SKM-1 treated with dmso at 0.1 percent for 144 hours (cell line): Measurements from ENCODE around the gene KCNMA1.
A peak's percentile ranks its signal among the peaks of the same experiment; 100 is the strongest.

Source experiments
- DNase-seq: peaks from one replicate; lab custom pipeline; 2025; ENCODE audit not compliant: unreplicated experiment; lab: John Stamatoyannopoulos, UW

Gene KCNMA1

GRCh38 chr10:77172086-77172485 lies 465.5 kb downstream of the KCNMA1 start:
- DNase-seq, result no peak

- no peak for DNase-seq
Measured at GRCh38 chr10:77168861-77169260, 468.7 kb downstream of the KCNMA1 start.

GRCh38 chr10:77168161-77168560 lies 469.4 kb downstream of the KCNMA1 start:
- DNase-seq, result no peak

GRCh38 chr10:77165445-77166208 lies 472.0 kb downstream of the KCNMA1 start:
- peak; percentile 83 for DNase-seq

GRCh38 chr10:77164616-77165311 lies 472.8 kb downstream of the KCNMA1 start:
- DNase-seq, result no peak

GRCh38 chr10:77163670-77164348 lies 473.8 kb downstream of the KCNMA1 start:
- no peak for DNase-seq

GRCh38 chr10:77162697-77163096 lies 474.9 kb downstream of the KCNMA1 start:
- DNase-seq, result no peak

- no peak for DNase-seq
Measured at GRCh38 chr10:77160679-77161078, 476.9 kb downstream of the KCNMA1 start.

GRCh38 chr10:77159538-77160110 lies 478.0 kb downstream of the KCNMA1 start:
- DNase-seq, result no peak

GRCh38 chr10:77158666-77159065 lies 478.9 kb downstream of the KCNMA1 start:
- DNase-seq, result no peak

GRCh38 chr10:77157248-77158019 lies 480.2 kb downstream of the KCNMA1 start:
- DNase-seq, result no peak

GRCh38 chr10:77156406-77156879 lies 481.2 kb downstream of the KCNMA1 start:
- DNase-seq, result no peak

GRCh38 chr10:77152256-77152655 lies 485.4 kb downstream of the KCNMA1 start:
- no peak for DNase-seq

- DNase-seq, result no peak
Measured at GRCh38 chr10:77151408-77151807, 486.2 kb downstream of the KCNMA1 start.

- DNase-seq, result no peak
Measured at GRCh38 chr10:77149706-77150105, 487.9 kb downstream of the KCNMA1 start.

GRCh38 chr10:77149001-77149400 lies 488.6 kb downstream of the KCNMA1 start:
- no peak for DNase-seq

- DNase-seq, result no peak
Measured at GRCh38 chr10:77147871-77148270, 489.7 kb downstream of the KCNMA1 start.

- DNase-seq, result no peak
Measured at GRCh38 chr10:77146712-77147336, 490.8 kb downstream of the KCNMA1 start.

GRCh38 chr10:77144656-77145055 lies 493.0 kb downstream of the KCNMA1 start:
- peak; percentile 75 for DNase-seq
